Mesothelial cell of epicardium (in vitro differentiated cells): Measurements from ENCODE around the gene RNF32. TPM values are rescaled to one million over a fixed set of nuclear protein-coding genes. Genes with fewer than 3 reads are reported as not detected.

Experiments used
- DNase-seq, 2 experiments: peaks; one replicate each; pipeline ENCODE4 v3.0.0; 2021; ENCODE audit warnings: low spot score in 2 of 2; ENCODE audit not compliant: unreplicated experiment in 2 of 2
- H3K27ac Mint-ChIP-seq: 2 replicates; pipeline ENCODE4 v1.8.0; 2021; ENCODE audit warnings: mixed read lengths
- H3K27me3 Mint-ChIP-seq: 2 replicates; pipeline ENCODE4 v1.8.0; 2021; ENCODE audit warnings: low read depth, mixed read lengths
- H3K36me3 Mint-ChIP-seq: 2 replicates; pipeline ENCODE4 v1.8.0; 2021; ENCODE audit warnings: mixed read lengths
- H3K4me1 Mint-ChIP-seq: 2 replicates; pipeline ENCODE4 v1.8.0; 2021; ENCODE audit warnings: mixed read lengths
- H3K4me3 Mint-ChIP-seq: 2 replicates; pipeline ENCODE4 v1.8.0; 2021; ENCODE audit warnings: mild to moderate bottlenecking, moderate library complexity, mixed read lengths
- H3K9me3 Mint-ChIP-seq: 2 replicates; pipeline ENCODE4 v1.8.0; 2021; ENCODE audit warnings: mixed read lengths
- CTCF ChIP-seq: fragments of 200-600 bp; sonication (generic); IDR thresholded peaks from one replicate; pipeline ENCODE4 v1.5.0; 2021; ENCODE audit warnings: antibody characterized with exemption; ENCODE audit not compliant: unreplicated experiment
- total RNA-seq: library from RNA; stranded (reverse); gene quantifications from 3 replicates; pipeline ENCODE4 v1.2.1, GENCODE V29; 2021

Gene RNF32
- total RNA-seq, 1 donor from 2014 or later: 1.5 TPM

- DNase-seq: no peak
- no peaks in the 10 kb centered on the region for H3K4me1 Mint-ChIP-seq
- no peak for TF ChIP-seq CTCF
- no peak overlapping the region for H3K4me3 Mint-ChIP-seq
- peaks cover 47% of the 10 kb centered on the region for H3K9me3 Mint-ChIP-seq
- peaks cover under 1% of the 10 kb centered on the region for H3K27me3 Mint-ChIP-seq
- H3K27ac Mint-ChIP-seq: no peak overlapping the region
- peaks cover 6% of the 10 kb centered on the region for H3K36me3 Mint-ChIP-seq
Observed at GRCh38 chr7:156625580-156625979, 15.0 kb upstream of the RNF32 start.

GRCh38 chr7:156626220-156626895, 14.2 kb upstream of the RNF32 start:
- H3K9me3 Mint-ChIP-seq: peaks cover 42% of the 10 kb centered on the region
- H3K36me3 Mint-ChIP-seq: peaks cover 2% of the 10 kb centered on the region
- no peaks in the 10 kb centered on the region for H3K27me3 Mint-ChIP-seq
- H3K4me1 Mint-ChIP-seq: no peaks in the 10 kb centered on the region
- no peak overlapping the region for H3K27ac Mint-ChIP-seq
- no peak for TF ChIP-seq CTCF
- DNase-seq: no peak
- no peak overlapping the region for H3K4me3 Mint-ChIP-seq

GRCh38 chr7:156628562-156628961, 12.0 kb upstream of the RNF32 start:
- H3K27ac Mint-ChIP-seq: no peak overlapping the region
- no peaks in the 10 kb centered on the region for H3K27me3 Mint-ChIP-seq
- no peaks in the 10 kb centered on the region for H3K4me1 Mint-ChIP-seq

GRCh38 chr7:156629873-156630272, 10.7 kb upstream of the RNF32 start:
- peaks cover 23% of the 10 kb centered on the region for H3K9me3 Mint-ChIP-seq
- H3K4me3 Mint-ChIP-seq: no peak overlapping the region
- no peak for DNase-seq
- no peak for TF ChIP-seq CTCF
- H3K4me1 Mint-ChIP-seq: no peaks in the 10 kb centered on the region
- no peak overlapping the region for H3K27ac Mint-ChIP-seq
- H3K27me3 Mint-ChIP-seq: no peaks in the 10 kb centered on the region
- no peaks in the 10 kb centered on the region for H3K36me3 Mint-ChIP-seq

More at GRCh38 chr7:156628562-156628961, 12.0 kb upstream of the RNF32 start:
- H3K36me3 Mint-ChIP-seq: no peaks in the 10 kb centered on the region
- no peak overlapping the region for H3K4me3 Mint-ChIP-seq
- peaks cover 28% of the 10 kb centered on the region for H3K9me3 Mint-ChIP-seq
- DNase-seq: no peak
- no peak for TF ChIP-seq CTCF

- no peak overlapping the region for H3K27ac Mint-ChIP-seq
- H3K4me3 Mint-ChIP-seq: no peak overlapping the region
- no peak for DNase-seq
- peaks cover 24% of the 10 kb centered on the region for H3K9me3 Mint-ChIP-seq
- peaks cover 10% of the 10 kb centered on the region for H3K36me3 Mint-ChIP-seq
- no peaks in the 10 kb centered on the region for H3K27me3 Mint-ChIP-seq
- no peak for TF ChIP-seq CTCF
- H3K4me1 Mint-ChIP-seq: no peaks in the 10 kb centered on the region
Observed at GRCh38 chr7:156634117-156634516, 6.5 kb upstream of the RNF32 start.
